Nephron progenitor cell (in vitro differentiated cells): ENCODE data around the gene RPL27A.

Experiments used
- DNase-seq: peaks from one replicate; pipeline ENCODE4 v3.0.0; 2021
- H3K27ac Mint-ChIP-seq: 2 replicates; pipeline ENCODE4 v1.8.0; 2021; ENCODE audit warnings: mild to moderate bottlenecking, moderate library complexity, mixed read lengths
- H3K27me3 Mint-ChIP-seq: 2 replicates; pipeline ENCODE4 v1.8.0; 2021; ENCODE audit warnings: mild to moderate bottlenecking, low read depth, mixed read lengths; ENCODE audit not compliant: poor library complexity
- H3K36me3 Mint-ChIP-seq: 2 replicates; pipeline ENCODE4 v1.8.0; 2021; ENCODE audit warnings: low read depth, mixed read lengths
- H3K4me1 Mint-ChIP-seq: 2 replicates; pipeline ENCODE4 v1.8.0; 2021; ENCODE audit warnings: mixed read lengths
- H3K4me3 Mint-ChIP-seq: 2 replicates; pipeline ENCODE4 v1.8.0; 2021; ENCODE audit warnings: mild to moderate bottlenecking, moderate library complexity, mixed read lengths
- H3K9me3 Mint-ChIP-seq: 2 replicates; pipeline ENCODE4 v1.8.0; 2021; ENCODE audit warnings: mild to moderate bottlenecking, moderate library complexity, mixed read lengths
- TF ChIP-seq, protein P1 (sequence below): fragments of 200-600 bp; sonication (generic); IDR thresholded peaks from 2 replicates; pipeline ENCODE4 v1.5.0; 2021; ENCODE audit warnings: antibody characterized with exemption

RPL27A gene

DNA sequence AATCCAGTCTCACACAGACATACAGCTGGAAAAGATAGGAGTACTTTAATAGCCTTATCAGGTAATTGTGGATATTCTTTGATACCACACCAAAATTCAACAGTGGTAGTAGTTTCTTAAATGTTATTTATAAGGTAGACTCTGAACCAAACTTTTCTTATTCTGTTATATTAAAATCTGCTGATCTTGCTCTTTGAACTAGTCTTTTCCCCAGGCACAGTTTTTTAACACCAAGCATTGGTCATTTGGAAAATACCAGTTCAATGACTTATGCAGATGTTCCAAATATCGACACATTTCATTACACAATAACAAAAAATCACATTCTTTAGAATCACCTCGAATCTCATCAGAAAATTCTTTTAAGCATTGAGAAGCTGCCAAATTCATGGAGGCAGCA, 7.7 kb upstream of the RPL27A start:
- Mint-ChIP-seq H3K9me3 (no peaks in the 10 kb centered on the region), H3K4me3 (no peak overlapping the region), H3K27me3 (no peaks in the 10 kb centered on the region), H3K27ac (no peak overlapping the region), H3K4me1 (peaks cover 31% of the 10 kb centered on the region), H3K36me3 (peaks cover 3% of the 10 kb centered on the region)
- TF ChIP-seq, protein P1, sequence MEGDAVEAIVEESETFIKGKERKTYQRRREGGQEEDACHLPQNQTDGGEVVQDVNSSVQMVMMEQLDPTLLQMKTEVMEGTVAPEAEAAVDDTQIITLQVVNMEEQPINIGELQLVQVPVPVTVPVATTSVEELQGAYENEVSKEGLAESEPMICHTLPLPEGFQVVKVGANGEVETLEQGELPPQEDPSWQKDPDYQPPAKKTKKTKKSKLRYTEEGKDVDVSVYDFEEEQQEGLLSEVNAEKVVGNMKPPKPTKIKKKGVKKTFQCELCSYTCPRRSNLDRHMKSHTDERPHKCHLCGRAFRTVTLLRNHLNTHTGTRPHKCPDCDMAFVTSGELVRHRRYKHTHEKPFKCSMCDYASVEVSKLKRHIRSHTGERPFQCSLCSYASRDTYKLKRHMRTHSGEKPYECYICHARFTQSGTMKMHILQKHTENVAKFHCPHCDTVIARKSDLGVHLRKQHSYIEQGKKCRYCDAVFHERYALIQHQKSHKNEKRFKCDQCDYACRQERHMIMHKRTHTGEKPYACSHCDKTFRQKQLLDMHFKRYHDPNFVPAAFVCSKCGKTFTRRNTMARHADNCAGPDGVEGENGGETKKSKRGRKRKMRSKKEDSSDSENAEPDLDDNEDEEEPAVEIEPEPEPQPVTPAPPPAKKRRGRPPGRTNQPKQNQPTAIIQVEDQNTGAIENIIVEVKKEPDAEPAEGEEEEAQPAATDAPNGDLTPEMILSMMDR = no peak
- DNase-seq = no peak

DNA sequence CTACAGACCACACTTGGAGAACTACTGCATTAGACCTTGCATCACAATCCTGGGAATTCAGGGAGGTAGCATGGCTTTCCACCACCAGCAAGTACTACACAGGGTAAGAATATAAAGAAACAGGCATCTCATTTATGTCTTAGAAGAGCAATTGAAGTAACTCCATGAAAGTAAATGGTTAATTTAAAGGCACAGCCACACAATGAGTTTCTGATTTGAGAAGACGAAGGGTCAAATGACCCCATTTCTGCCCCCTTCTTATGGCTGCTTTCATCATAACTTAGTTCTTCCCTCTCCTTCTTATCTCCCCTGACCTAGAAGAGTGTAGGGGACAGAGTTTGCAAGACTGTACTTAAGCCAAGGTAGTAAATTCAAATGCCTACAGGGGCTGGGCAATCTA, 6.1 kb upstream of the RPL27A start:
- TF ChIP-seq, protein P1 = no peak
- Mint-ChIP-seq H3K4me1 (peaks cover 30% of the 10 kb centered on the region), H3K9me3 (no peaks in the 10 kb centered on the region), H3K4me3 (no peak overlapping the region), H3K27me3 (no peaks in the 10 kb centered on the region), H3K36me3 (peaks cover 15% of the 10 kb centered on the region), H3K27ac (no peak overlapping the region)
- no peak for DNase-seq

DNA sequence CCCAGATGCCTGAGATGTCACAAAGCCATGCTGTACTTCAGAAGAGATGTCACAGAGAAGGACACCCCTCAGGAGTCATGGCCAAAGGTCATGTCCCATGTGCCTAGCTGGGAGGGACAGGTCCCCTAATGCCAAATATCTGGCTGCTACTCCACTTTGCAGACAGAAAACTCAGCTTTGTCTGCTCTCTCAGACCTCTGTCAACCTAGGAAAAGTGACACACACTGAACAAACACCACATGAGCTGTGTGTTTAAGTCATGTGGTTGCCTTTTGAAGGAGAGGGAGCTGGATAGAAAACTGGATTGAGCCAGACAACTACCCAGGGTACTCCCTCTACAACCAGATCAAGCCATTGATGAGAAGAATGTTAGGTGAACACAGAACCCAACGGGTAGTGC, 3.6 kb upstream of the RPL27A start:
- Mint-ChIP-seq H3K4me3 (no peak overlapping the region), H3K27me3 (no peaks in the 10 kb centered on the region), H3K36me3 (peaks cover 22% of the 10 kb centered on the region), H3K9me3 (no peaks in the 10 kb centered on the region), H3K4me1 (peaks cover 38% of the 10 kb centered on the region), H3K27ac (no peak overlapping the region)
- DNase-seq = no peak
- TF ChIP-seq, protein P1 = no peak

DNA sequence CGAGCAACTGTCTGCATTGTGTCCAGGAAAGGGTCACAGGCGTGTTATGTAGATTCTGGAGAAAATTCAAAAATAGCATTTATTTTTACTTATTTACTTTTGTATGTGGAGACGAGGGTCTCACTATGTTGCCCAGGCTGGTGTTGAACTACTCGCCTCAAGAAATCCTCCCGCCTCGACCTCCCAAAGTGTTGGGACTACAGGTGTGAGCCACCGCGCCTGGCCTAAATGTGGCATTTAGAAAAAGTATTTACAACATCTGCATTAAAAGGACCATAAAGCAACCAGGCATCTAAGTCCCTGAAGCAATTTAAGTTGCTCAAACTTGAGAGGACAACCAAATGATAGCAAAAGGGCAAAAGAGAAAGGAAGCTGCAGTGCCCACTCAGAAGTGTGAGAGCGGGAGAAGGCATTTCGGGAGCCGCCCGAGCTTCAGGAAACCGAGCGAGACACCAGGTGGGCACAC, 722 bp upstream of the RPL27A start:
- Mint-ChIP-seq H3K4me1 (peaks cover 52% of the 10 kb centered on the region), H3K27ac (peak overlapping the region; percentile 97), H3K36me3 (peaks cover 44% of the 10 kb centered on the region), H3K9me3 (no peaks in the 10 kb centered on the region), H3K4me3 (peak overlapping the region; percentile 94), H3K27me3 (no peaks in the 10 kb centered on the region)
- no peak for DNase-seq
- TF ChIP-seq, protein P1 = no peak

DNA sequence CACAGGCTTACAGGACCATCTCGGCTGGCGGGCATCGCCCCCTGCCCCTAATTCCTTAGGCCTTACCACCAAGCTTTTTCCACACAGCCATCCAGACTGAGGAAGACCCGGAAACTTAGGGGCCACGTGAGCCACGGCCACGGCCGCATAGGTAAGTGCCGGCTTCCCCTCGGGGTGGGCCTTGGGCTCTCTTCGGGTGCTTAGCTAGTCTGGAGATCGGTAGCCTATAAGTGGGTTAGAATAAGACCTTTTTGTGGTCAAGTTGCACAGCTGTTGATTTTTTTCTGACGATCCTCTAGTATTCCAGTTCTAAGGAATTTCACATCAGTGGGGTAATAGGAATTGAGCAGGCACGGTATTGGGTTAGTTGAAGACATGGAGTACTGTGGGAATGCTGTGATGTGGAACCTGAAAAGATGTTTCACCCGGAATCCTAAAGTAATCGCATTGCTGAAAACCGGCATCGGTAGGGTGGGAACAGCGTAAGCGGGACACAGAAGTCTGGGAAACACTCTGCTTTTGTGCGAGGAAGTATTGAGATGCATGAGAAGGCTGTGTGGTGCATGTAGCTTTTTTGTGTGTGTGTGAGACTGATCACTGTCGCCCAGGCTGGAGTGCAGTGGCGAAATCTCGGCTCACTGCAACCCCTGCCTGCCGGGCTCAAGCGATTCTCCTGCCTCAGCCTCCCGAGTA, 669 bp downstream of the RPL27A start:
- H3K36me3 Mint-ChIP-seq = peaks cover 45% of the 10 kb centered on the region
- TF ChIP-seq, protein P1 = no peak
- no peak for DNase-seq
- H3K4me1 Mint-ChIP-seq = peaks cover 65% of the 10 kb centered on the region
- peak overlapping the region; percentile 90 for H3K27ac Mint-ChIP-seq
- H3K9me3 Mint-ChIP-seq = no peaks in the 10 kb centered on the region
- H3K27me3 Mint-ChIP-seq = no peaks in the 10 kb centered on the region
- H3K4me3 Mint-ChIP-seq = peak overlapping the region; percentile 94
